ENCODE measurements around the gene CCDC187. TPM values are rescaled to one million over a fixed set of nuclear protein-coding genes. Genes with fewer than 3 reads are reported as not detected.

CCDC187 gene
- total RNA-seq, 1 experiment from 2014 or later, result 0.11 TPM

DNA sequence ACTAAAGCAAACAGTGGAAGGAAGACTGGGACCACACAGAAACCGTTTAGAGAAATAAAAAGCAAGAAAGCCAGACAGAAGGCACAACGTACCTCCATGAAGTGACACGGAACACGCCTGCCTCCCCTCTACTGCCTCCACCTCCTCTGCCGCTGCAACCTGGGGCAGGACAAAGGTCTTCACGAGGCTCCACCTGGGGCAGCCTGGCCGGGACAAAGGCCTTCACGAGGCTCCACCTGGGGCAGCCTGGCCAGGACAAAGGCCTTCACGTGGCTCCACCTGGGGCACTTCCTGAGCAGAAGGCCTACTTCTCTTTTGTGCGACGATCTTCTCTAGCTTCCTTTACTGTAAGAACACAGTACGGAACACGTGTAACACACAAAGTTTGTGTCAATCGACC is 70.0 kb downstream of the CCDC187 start:
- ChIA-PET POLR2A (no interaction called here), CTCF (no interaction called here)
- DNase-seq, result no peak
- H3K27me3 ChIP-seq (replicated peaks; ENCODE audit: control insufficient read depth, insufficient read depth, low read length), result no peaks in the 10 kb centered on the region
- H3K4me3 ChIP-seq (ENCODE audit: low read depth, low read length), result no peak overlapping the region
- intact Hi-C loops (cut with micrococcal nuclease; ENCODE audit: unreplicated experiment), result no loop called here
- no peaks in the 10 kb centered on the region for H3K4me1 ChIP-seq
- TF ChIP-seq, protein P1, sequence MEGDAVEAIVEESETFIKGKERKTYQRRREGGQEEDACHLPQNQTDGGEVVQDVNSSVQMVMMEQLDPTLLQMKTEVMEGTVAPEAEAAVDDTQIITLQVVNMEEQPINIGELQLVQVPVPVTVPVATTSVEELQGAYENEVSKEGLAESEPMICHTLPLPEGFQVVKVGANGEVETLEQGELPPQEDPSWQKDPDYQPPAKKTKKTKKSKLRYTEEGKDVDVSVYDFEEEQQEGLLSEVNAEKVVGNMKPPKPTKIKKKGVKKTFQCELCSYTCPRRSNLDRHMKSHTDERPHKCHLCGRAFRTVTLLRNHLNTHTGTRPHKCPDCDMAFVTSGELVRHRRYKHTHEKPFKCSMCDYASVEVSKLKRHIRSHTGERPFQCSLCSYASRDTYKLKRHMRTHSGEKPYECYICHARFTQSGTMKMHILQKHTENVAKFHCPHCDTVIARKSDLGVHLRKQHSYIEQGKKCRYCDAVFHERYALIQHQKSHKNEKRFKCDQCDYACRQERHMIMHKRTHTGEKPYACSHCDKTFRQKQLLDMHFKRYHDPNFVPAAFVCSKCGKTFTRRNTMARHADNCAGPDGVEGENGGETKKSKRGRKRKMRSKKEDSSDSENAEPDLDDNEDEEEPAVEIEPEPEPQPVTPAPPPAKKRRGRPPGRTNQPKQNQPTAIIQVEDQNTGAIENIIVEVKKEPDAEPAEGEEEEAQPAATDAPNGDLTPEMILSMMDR (IDR thresholded peaks at IDR 0.05; ENCODE audit: insufficient read depth in 1 of 2, low read depth in 1 of 2, low read length in 1 of 2, severe bottlenecking in 1 of 2, unreplicated experiment in 1 of 2), result no peak
- Mint-ChIP-seq H3K36me3 (ENCODE audit: insufficient read depth, unreplicated experiment) (peaks cover 40% of the 10 kb centered on the region), H3K4me1 (ENCODE audit: low read depth, unreplicated experiment) (no peaks in the 10 kb centered on the region), H3K27ac (ENCODE audit: unreplicated experiment) (no peak overlapping the region), H3K4me3 (ENCODE audit: unreplicated experiment) (no peak overlapping the region), H3K9me3 (ENCODE audit: unreplicated experiment) (no peaks in the 10 kb centered on the region), H3K27me3 (ENCODE audit: insufficient read depth, unreplicated experiment) (no peaks in the 10 kb centered on the region)
- H3K9me3 ChIP-seq, result no peaks in the 10 kb centered on the region
- no TSS peak for BruUV-seq (replicated peaks)
- H3K36me3 ChIP-seq (ENCODE audit: control insufficient read depth, insufficient read depth, low read length), result peaks cover 1% of the 10 kb centered on the region

DNA sequence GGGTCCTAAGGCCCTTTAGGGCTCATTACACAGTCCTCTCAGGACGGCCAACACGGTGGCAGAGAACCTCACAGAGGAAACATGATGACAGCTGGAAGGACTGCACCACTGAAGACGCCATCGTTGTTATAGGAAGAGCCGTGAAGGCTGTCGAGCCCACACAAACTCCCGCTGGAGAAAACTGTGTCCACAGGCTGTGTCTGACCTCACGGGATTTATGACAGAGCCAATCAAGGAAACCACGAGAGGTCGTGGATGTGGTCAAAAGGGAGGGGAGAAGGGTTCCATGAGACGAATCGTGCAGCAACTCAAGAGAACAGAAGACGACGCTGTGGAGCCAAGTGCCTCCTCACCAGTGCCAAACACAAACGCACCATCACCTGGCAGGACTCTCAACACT is 70.5 kb downstream of the CCDC187 start:
- BruUV-seq (replicated peaks), result no TSS peak
- ChIA-PET CTCF (interaction anchor here (0.6 kb wide), 1 partner anchor 13 kb away, joined by 10 read pairs; no protein-coding TSS in a partner anchor), POLR2A (no interaction called here)

DNA sequence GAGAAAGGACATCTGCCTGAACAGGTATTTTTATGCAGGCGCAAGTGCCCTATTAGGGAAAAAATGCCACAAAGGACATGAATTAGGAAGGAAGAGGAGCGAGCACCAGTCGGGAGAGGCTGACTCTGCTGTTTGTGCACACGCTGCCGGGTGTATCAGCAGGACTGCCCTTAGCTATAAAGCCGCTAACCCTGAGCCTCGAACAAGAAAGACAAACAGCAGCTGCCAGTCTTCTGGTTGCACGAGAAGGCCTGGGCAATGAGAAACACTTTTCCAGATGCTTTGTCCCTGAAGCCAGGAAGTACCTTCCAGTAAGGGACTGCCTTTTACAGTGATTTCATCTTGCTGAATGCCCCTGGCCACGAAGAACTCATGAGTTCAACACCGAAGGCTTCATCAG is 70.9 kb downstream of the CCDC187 start:
- TF ChIP-seq, protein P1 (IDR thresholded peaks at IDR 0.05; ENCODE audit: insufficient read depth in 1 of 2, low read depth in 1 of 2, low read length in 1 of 2, severe bottlenecking in 1 of 2, unreplicated experiment in 1 of 2), result no peak
- peaks cover 1% of the 10 kb centered on the region for H3K36me3 ChIP-seq (ENCODE audit: control insufficient read depth, insufficient read depth, low read length)
- no peaks in the 10 kb centered on the region for H3K27me3 Mint-ChIP-seq (ENCODE audit: insufficient read depth, unreplicated experiment)
- no peak overlapping the region for H3K27ac Mint-ChIP-seq (ENCODE audit: unreplicated experiment)
- DNase-seq, result no peak
- intact Hi-C loops (cut with micrococcal nuclease; ENCODE audit: unreplicated experiment), result no loop called here
- no peaks in the 10 kb centered on the region for H3K9me3 ChIP-seq
- ChIA-PET CTCF (interaction anchor here (0.6 kb wide), 1 partner anchor 13 kb away, joined by 10 read pairs; no protein-coding TSS in a partner anchor), POLR2A (no interaction called here)
- no peaks in the 10 kb centered on the region for H3K27me3 ChIP-seq (replicated peaks; ENCODE audit: control insufficient read depth, insufficient read depth, low read length)
- H3K4me1 Mint-ChIP-seq (ENCODE audit: low read depth, unreplicated experiment), result no peaks in the 10 kb centered on the region
- no peaks in the 10 kb centered on the region for H3K9me3 Mint-ChIP-seq (ENCODE audit: unreplicated experiment)
- H3K4me1 ChIP-seq, result no peaks in the 10 kb centered on the region
- no peak overlapping the region for H3K4me3 ChIP-seq (ENCODE audit: low read depth, low read length)
- H3K36me3 Mint-ChIP-seq (ENCODE audit: insufficient read depth, unreplicated experiment), result peaks cover 47% of the 10 kb centered on the region
- BruUV-seq (replicated peaks), result no TSS peak
- H3K4me3 Mint-ChIP-seq (ENCODE audit: unreplicated experiment), result no peak overlapping the region

More for the DNA sequence above, 70.5 kb downstream of the CCDC187 start:
- Mint-ChIP-seq H3K4me3 (ENCODE audit: unreplicated experiment) (no peak overlapping the region), H3K27ac (ENCODE audit: unreplicated experiment) (no peak overlapping the region), H3K9me3 (ENCODE audit: unreplicated experiment) (no peaks in the 10 kb centered on the region), H3K27me3 (ENCODE audit: insufficient read depth, unreplicated experiment) (no peaks in the 10 kb centered on the region), H3K4me1 (ENCODE audit: low read depth, unreplicated experiment) (no peaks in the 10 kb centered on the region), H3K36me3 (ENCODE audit: insufficient read depth, unreplicated experiment) (peaks cover 42% of the 10 kb centered on the region)
- intact Hi-C loops (cut with micrococcal nuclease; ENCODE audit: unreplicated experiment), result no loop called here
- TF ChIP-seq, protein P1 (IDR thresholded peaks at IDR 0.05; ENCODE audit: insufficient read depth in 1 of 2, low read depth in 1 of 2, low read length in 1 of 2, severe bottlenecking in 1 of 2, unreplicated experiment in 1 of 2), result no peak
- no peak for DNase-seq
- no peak overlapping the region for H3K4me3 ChIP-seq (ENCODE audit: low read depth, low read length)
- peaks cover 1% of the 10 kb centered on the region for H3K36me3 ChIP-seq (ENCODE audit: control insufficient read depth, insufficient read depth, low read length)
- H3K4me1 ChIP-seq, result no peaks in the 10 kb centered on the region
- no peaks in the 10 kb centered on the region for H3K27me3 ChIP-seq (replicated peaks; ENCODE audit: control insufficient read depth, insufficient read depth, low read length)
- H3K9me3 ChIP-seq, result no peaks in the 10 kb centered on the region
